Parathyroid adenoma (tissue), 2 donors: ENCODE results near the gene HLX.
A peak's percentile ranks its signal among the peaks of the same experiment; 100 is the strongest.

Source experiments
- H2AFZ ChIP-seq: fragments of 300-600 bp; sonication (generic); one replicate; pipeline ENCODE4 v1.7.0; 2017; ENCODE audit warnings: antibody characterized with exemption, mild to moderate bottlenecking
- H3K27ac ChIP-seq: fragments of 300-600 bp; sonication (generic); one replicate; pipeline ENCODE4 v1.7.0; 2017
- H3K27me3 ChIP-seq: fragments of 300-600 bp; sonication (generic); one replicate; pipeline ENCODE4 v1.7.0; 2017; ENCODE audit warnings: low read length; ENCODE audit not compliant: control insufficient read depth, insufficient read depth
- H3K36me3 ChIP-seq: fragments of 300-600 bp; sonication (generic); one replicate; pipeline ENCODE4 v1.7.0; 2017; ENCODE audit warnings: low read length; ENCODE audit not compliant: control insufficient read depth, insufficient read depth
- H3K4me1 ChIP-seq: fragments of 300-600 bp; sonication (generic); one replicate; pipeline ENCODE4 v1.7.0; 2017; ENCODE audit warnings: control low read depth
- H3K4me2 ChIP-seq: fragments of 300-600 bp; sonication (generic); one replicate; pipeline ENCODE4 v1.7.0; 2017; ENCODE audit warnings: low read length
- H3K4me3 ChIP-seq: fragments of 300-600 bp; sonication (generic); one replicate; pipeline ENCODE4 v1.7.0; 2017; ENCODE audit warnings: low read depth, low read length
- H3K79me2 ChIP-seq: fragments of 300-600 bp; sonication (generic); one replicate; pipeline ENCODE4 v1.7.0; 2017; ENCODE audit warnings: control low read depth
- H3K9ac ChIP-seq: fragments of 300-600 bp; sonication (generic); one replicate; pipeline ENCODE4 v1.7.0; 2017; ENCODE audit warnings: mild to moderate bottlenecking
- H3K9me3 ChIP-seq: fragments of 300-600 bp; sonication (generic); one replicate; pipeline ENCODE4 v1.7.0; 2017; ENCODE audit warnings: low read length; ENCODE audit not compliant: control insufficient read depth
- TF ChIP-seq, protein P1 (sequence below): fragments of 300-600 bp; sonication (generic); IDR thresholded peaks from one replicate; pipeline ENCODE4 v1.7.0; 2017; ENCODE audit warnings: antibody characterized with exemption, mild to moderate bottlenecking
- donor health status: primary hyperparathyroidism.

HLX gene

GRCh38 chr1:220880726-220881506 is 1.7 kb downstream of the HLX start:
- Histone ChIP-seq H3K9ac (no peak overlapping the region), H3K36me3 (no peaks in the 10 kb centered on the region), H3K9me3 (no peaks in the 10 kb centered on the region), H3K27me3 (peaks cover 25% of the 10 kb centered on the region), H3K4me2 (peak overlapping the region; percentile 69), H3K27ac (peak overlapping the region; percentile 68), H3K4me3 (peak overlapping the region; percentile 52), H2AFZ (no peak overlapping the region), H3K79me2 (no peaks in the 10 kb centered on the region), H3K4me1 (peaks cover 2% of the 10 kb centered on the region)
- TF ChIP-seq, protein P1, sequence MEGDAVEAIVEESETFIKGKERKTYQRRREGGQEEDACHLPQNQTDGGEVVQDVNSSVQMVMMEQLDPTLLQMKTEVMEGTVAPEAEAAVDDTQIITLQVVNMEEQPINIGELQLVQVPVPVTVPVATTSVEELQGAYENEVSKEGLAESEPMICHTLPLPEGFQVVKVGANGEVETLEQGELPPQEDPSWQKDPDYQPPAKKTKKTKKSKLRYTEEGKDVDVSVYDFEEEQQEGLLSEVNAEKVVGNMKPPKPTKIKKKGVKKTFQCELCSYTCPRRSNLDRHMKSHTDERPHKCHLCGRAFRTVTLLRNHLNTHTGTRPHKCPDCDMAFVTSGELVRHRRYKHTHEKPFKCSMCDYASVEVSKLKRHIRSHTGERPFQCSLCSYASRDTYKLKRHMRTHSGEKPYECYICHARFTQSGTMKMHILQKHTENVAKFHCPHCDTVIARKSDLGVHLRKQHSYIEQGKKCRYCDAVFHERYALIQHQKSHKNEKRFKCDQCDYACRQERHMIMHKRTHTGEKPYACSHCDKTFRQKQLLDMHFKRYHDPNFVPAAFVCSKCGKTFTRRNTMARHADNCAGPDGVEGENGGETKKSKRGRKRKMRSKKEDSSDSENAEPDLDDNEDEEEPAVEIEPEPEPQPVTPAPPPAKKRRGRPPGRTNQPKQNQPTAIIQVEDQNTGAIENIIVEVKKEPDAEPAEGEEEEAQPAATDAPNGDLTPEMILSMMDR = no peak

GRCh38 chr1:220882061-220882891 is 3.0 kb downstream of the HLX start:
- Histone ChIP-seq H2AFZ (no peak overlapping the region), H3K9me3 (no peaks in the 10 kb centered on the region), H3K9ac (no peak overlapping the region), H3K79me2 (no peaks in the 10 kb centered on the region), H3K4me3 (no peak overlapping the region), H3K27ac (no peak overlapping the region), H3K36me3 (no peaks in the 10 kb centered on the region), H3K4me2 (no peak overlapping the region), H3K27me3 (peaks cover 28% of the 10 kb centered on the region), H3K4me1 (peaks cover 2% of the 10 kb centered on the region)
- TF ChIP-seq, protein P1 = no peak

DNA sequence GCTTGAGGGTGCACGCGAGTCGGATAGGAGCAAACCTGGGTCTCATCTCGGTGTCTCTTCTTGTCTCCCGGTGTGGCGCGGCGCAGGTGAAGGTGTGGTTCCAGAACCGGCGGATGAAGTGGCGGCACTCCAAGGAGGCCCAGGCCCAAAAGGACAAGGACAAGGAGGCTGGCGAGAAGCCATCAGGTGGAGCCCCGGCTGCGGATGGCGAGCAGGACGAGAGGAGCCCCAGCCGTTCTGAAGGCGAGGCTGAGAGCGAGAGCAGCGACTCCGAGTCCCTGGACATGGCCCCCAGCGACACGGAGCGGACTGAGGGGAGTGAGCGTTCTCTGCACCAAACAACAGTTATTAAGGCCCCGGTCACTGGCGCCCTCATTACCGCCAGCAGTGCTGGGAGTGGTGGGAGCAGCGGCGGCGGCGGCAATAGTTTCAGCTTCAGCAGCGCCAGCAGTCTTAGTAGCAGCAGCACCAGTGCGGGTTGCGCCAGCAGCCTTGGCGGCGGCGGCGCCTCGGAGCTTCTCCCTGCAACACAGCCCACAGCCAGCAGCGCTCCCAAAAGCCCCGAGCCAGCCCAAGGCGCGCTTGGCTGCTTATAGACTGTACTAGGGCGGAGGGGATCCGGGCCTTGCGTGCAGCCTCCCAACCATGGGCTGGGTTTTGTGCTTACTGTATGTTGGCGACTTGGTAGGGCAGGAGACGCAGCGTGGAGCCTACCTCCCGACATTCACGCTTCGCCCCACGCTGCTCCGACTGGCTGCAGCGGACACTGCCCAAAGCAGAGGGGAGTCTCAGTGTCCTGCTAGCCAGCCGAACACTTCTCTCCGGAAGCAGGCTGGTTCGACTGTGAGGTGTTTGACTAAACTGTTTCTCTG is 5.1 kb downstream of the HLX start:
- Histone ChIP-seq H3K27ac (no peak overlapping the region), H3K4me1 (peaks cover 2% of the 10 kb centered on the region), H3K9ac (no peak overlapping the region), H3K27me3 (peaks cover 29% of the 10 kb centered on the region), H3K79me2 (no peaks in the 10 kb centered on the region), H3K4me2 (peak overlapping the region; percentile 47), H3K4me3 (peak overlapping the region; percentile 29), H3K9me3 (no peaks in the 10 kb centered on the region), H2AFZ (no peak overlapping the region), H3K36me3 (no peaks in the 10 kb centered on the region)
- TF ChIP-seq, protein P1 = no peak

DNA sequence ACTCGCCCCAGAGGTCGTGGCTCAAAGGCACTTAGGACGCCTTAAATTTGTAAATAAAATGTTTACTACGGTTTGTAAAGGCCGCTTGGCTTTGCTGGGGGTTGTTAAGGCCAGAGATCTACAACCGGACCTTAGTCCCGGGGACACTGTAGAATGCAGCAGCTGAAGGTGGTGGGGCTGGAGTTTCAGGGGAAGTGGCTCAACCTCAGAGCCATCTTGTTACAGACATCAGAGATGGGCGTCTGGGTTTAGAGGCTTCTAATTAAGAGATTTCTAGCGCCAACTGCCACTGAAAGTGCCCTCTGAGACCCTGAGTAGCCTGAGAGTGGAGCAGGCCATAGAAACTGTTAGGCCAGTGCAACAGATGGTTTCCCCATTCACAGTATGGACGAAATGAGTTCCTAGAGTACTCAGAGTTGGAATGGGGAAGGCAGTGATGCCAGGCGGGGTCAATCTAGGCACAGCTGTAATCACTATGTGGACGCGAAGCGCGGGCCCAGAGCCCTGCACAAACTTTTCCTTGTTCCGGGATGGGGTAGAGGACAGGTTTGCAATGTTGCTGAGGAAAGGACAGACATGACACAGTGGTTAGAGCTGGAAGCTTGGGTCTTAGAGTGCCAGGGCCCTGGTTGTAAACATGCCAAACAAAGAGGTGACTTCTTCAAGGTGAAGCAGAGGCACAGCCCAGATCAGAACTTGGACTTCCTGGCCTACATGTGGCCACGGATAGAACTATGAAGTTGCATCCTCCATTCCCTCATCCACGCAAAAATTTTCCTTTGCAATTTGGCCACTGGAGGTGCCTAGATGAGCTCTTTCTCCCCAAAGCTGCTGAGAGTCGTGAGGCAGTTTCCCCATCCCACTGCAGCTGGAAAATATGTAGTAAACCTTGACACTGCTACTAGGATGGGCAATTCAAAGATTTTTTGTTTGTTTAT is 6.0 kb downstream of the HLX start:
- Histone ChIP-seq H3K9ac (no peak overlapping the region), H2AFZ (no peak overlapping the region), H3K4me2 (no peak overlapping the region), H3K4me3 (no peak overlapping the region), H3K79me2 (no peaks in the 10 kb centered on the region), H3K4me1 (no peaks in the 10 kb centered on the region), H3K27ac (no peak overlapping the region), H3K27me3 (peaks cover 23% of the 10 kb centered on the region), H3K36me3 (no peaks in the 10 kb centered on the region), H3K9me3 (no peaks in the 10 kb centered on the region)
- TF ChIP-seq, protein P1 = no peak
